OCI-LY1 (cell line): ENCODE results near the gene PDE4D.

Experiments used
- H2AFZ ChIP-seq: fragments of 200-600 bp; sonication (generic), shearing (Covaris generic); 2 replicates; pipeline ENCODE4 v1.6.0; 2014; ENCODE audit warnings: antibody characterized with exemption, mild to moderate bottlenecking, low read length
- H3F3A ChIP-seq: fragments of 200-600 bp; sonication (generic), shearing (Covaris generic); 2 replicates; pipeline ENCODE4 v1.6.0; 2014; ENCODE audit warnings: mild to moderate bottlenecking, antibody characterized with exemption, low read length, moderate library complexity; ENCODE audit not compliant: insufficient read depth
- H3K27ac ChIP-seq: fragments of 200-600 bp; sonication (generic); 2 replicates; pipeline ENCODE4 v1.5.1; 2014; ENCODE audit warnings: low read length, mixed run types, mild to moderate bottlenecking, low read depth; ENCODE audit not compliant: poor library complexity, severe bottlenecking
- H3K27me3 ChIP-seq: fragments of 200-600 bp; sonication (generic); 2 replicates; pipeline ENCODE4 v1.6.0; 2014; ENCODE audit warnings: antibody characterized with exemption, mild to moderate bottlenecking, low read length, moderate library complexity; ENCODE audit not compliant: insufficient read depth
- H3K36me3 ChIP-seq: fragments of 200-600 bp; sonication (generic); 2 replicates; pipeline ENCODE4 v1.6.1; 2014; ENCODE audit warnings: mild to moderate bottlenecking, antibody characterized with exemption, low read length, moderate library complexity, mixed read lengths; ENCODE audit not compliant: insufficient read depth
- H3K4me1 ChIP-seq: fragments of 200-600 bp; sonication (generic); 2 replicates; pipeline ENCODE4 v1.5.1; 2014; ENCODE audit warnings: mild to moderate bottlenecking, low read length, moderate library complexity; ENCODE audit not compliant: insufficient read depth, severe bottlenecking
- H3K4me2 ChIP-seq: fragments of 200-600 bp; sonication (generic), shearing (Covaris generic); 2 replicates; pipeline ENCODE4 v1.6.1; 2014; ENCODE audit warnings: low read length
- H3K4me3 ChIP-seq: fragments of 200-600 bp; sonication (generic); 2 replicates; pipeline ENCODE4 v1.5.1; 2014; ENCODE audit warnings: low read length, low read depth, mild to moderate bottlenecking, mixed read lengths; ENCODE audit not compliant: poor library complexity, severe bottlenecking
- H3K79me2 ChIP-seq: fragments of 200-600 bp; shearing (Covaris generic); 2 replicates; pipeline ENCODE4 v1.6.1; 2016; ENCODE audit warnings: mixed run types, low read length, mixed read lengths; ENCODE audit not compliant: insufficient read depth
- H3K9ac ChIP-seq: fragments of 200-600 bp; sonication (generic), shearing (Covaris generic); 2 replicates; pipeline ENCODE4 v1.6.1; 2014; ENCODE audit warnings: mild to moderate bottlenecking, low read length, mixed read lengths
- H3K9me2 ChIP-seq: fragments of 200-600 bp; sonication (generic), shearing (Covaris generic); 2 replicates; pipeline ENCODE4 v1.6.1; 2014; ENCODE audit warnings: low read depth, mild to moderate bottlenecking, low read length, mixed read lengths
- H3K9me3 ChIP-seq: fragments of 200-600 bp; shearing (Covaris generic); 2 replicates; pipeline ENCODE4 v1.6.1; 2014; ENCODE audit warnings: low read length, mixed read lengths
- H4K20me1 ChIP-seq: fragments of 200-600 bp; sonication (generic), shearing (Covaris generic); 2 replicates; pipeline ENCODE4 v1.6.0; 2016; ENCODE audit warnings: mild to moderate bottlenecking, low read length; ENCODE audit not compliant: insufficient read depth
- EZH2 ChIP-seq: fragments of 200-600 bp; sonication (generic), shearing (Covaris generic); IDR thresholded peaks from 2 replicates; pipeline ENCODE4 v1.8.0; 2017; ENCODE audit warnings: borderline replicate concordance, mixed run types, mild to moderate bottlenecking, antibody characterized with exemption, low read length, moderate library complexity, mixed read lengths
- TF ChIP-seq, protein P1 (sequence below): fragments of 200-600 bp; sonication (generic), shearing (Covaris generic); IDR thresholded peaks from 2 replicates; pipeline ENCODE4 v1.5.1; 2017; ENCODE audit warnings: mild to moderate bottlenecking, antibody characterized with exemption, low read length, moderate library complexity, mixed read lengths

PDE4D gene

DNA sequence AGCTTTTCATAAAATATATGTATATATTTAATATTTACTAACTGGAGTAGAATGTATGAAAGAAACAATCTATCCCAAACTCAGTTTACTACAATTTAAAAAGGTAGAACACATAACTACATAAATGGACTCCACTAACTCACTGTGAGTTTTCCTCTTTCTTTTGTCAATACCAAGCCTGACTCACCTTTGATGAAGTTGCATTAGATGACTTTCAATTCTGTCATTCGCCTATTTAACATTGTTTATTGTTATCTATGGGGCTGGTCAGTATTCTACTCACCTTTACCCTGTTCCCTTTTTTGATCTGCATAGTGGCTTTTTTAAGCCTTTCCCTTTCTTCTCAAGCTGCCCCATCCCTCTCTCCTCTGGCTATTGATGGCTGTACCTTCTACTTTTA, 680.9 kb downstream of the PDE4D start:
- Histone ChIP-seq H3K9ac (no peak overlapping the region), H3K4me1 (no peaks in the 10 kb centered on the region), H3K9me2 (no peaks in the 10 kb centered on the region), H3K4me2 (no peak overlapping the region), H3K9me3 (no peaks in the 10 kb centered on the region), H3F3A (no peaks in the 10 kb centered on the region), H2AFZ (no peak overlapping the region), H3K36me3 (no peaks in the 10 kb centered on the region), H4K20me1 (no peaks in the 10 kb centered on the region), H3K27ac (no peak overlapping the region), H3K27me3 (no peaks in the 10 kb centered on the region), H3K79me2 (no peaks in the 10 kb centered on the region), H3K4me3 (no peak overlapping the region)
- TF ChIP-seq EZH2 = no peak

DNA sequence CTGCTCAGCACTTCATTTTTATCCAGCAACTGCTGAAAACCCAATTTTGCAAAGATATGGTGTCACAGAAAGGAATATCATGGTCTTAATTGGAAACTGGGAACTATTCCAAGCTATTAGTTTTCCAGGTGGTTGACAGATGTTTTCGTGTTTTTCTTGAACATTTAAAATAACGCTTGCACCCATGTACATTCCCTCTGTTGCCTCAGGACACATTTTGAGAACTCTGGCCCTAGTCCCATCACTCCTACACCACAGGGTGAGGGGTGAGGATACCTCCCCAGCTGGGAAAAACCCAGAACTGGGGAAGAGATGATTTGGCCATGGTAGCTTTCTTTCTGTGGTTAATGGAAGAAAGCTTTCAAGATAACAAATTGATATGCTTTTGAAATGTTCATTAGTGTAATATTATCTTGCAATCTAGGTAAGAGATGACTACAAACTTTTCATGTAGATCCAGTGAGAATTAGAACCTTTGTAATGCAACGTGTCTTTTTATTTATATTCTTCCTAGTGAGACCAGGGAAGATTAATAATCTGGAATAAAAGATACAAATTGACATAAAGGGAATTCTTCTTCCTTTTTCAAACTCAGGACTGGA, 683.7 kb downstream of the PDE4D start:
- Histone ChIP-seq H3F3A (no peaks in the 10 kb centered on the region), H3K9ac (no peak overlapping the region), H4K20me1 (no peaks in the 10 kb centered on the region), H3K79me2 (no peaks in the 10 kb centered on the region), H3K27ac (no peak overlapping the region), H3K27me3 (no peaks in the 10 kb centered on the region), H3K4me2 (no peak overlapping the region), H2AFZ (no peak overlapping the region), H3K9me3 (no peaks in the 10 kb centered on the region), H3K4me1 (no peaks in the 10 kb centered on the region), H3K9me2 (no peaks in the 10 kb centered on the region), H3K4me3 (no peak overlapping the region), H3K36me3 (no peaks in the 10 kb centered on the region)
- TF ChIP-seq, protein P1, sequence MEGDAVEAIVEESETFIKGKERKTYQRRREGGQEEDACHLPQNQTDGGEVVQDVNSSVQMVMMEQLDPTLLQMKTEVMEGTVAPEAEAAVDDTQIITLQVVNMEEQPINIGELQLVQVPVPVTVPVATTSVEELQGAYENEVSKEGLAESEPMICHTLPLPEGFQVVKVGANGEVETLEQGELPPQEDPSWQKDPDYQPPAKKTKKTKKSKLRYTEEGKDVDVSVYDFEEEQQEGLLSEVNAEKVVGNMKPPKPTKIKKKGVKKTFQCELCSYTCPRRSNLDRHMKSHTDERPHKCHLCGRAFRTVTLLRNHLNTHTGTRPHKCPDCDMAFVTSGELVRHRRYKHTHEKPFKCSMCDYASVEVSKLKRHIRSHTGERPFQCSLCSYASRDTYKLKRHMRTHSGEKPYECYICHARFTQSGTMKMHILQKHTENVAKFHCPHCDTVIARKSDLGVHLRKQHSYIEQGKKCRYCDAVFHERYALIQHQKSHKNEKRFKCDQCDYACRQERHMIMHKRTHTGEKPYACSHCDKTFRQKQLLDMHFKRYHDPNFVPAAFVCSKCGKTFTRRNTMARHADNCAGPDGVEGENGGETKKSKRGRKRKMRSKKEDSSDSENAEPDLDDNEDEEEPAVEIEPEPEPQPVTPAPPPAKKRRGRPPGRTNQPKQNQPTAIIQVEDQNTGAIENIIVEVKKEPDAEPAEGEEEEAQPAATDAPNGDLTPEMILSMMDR = no peak
- no peak for TF ChIP-seq EZH2

DNA sequence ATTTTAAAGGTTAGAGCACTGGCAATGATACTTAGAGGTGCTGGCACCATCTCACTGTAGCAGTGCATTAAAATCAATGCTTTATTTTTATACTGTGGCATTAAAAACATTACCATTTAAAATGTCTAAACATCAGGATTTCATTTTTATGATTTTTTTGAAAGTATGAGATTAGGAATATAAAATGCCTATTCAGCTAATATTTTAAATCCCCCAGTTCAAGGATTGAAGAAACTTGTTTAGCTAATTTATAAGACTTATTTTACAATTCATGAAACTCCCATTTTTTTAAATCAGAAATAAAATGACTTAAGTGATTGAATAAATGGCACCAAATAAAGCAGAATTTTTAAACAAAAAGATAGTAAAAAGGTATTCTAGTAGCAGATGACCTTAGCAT, 685.1 kb downstream of the PDE4D start:
- no peaks in the 10 kb centered on the region for H3K36me3 ChIP-seq
- no peaks in the 10 kb centered on the region for H3F3A ChIP-seq
- H2AFZ ChIP-seq = no peak overlapping the region
- no peaks in the 10 kb centered on the region for H3K79me2 ChIP-seq
- H3K9ac ChIP-seq = no peak overlapping the region
- no peak overlapping the region for H3K27ac ChIP-seq
- no peaks in the 10 kb centered on the region for H3K9me3 ChIP-seq
- H3K4me1 ChIP-seq = no peaks in the 10 kb centered on the region
- no peaks in the 10 kb centered on the region for H4K20me1 ChIP-seq
- no peaks in the 10 kb centered on the region for H3K27me3 ChIP-seq
- TF ChIP-seq EZH2 = no peak
- TF ChIP-seq, protein P1 = no peak
- H3K9me2 ChIP-seq = no peaks in the 10 kb centered on the region
- no peak overlapping the region for H3K4me2 ChIP-seq
- H3K4me3 ChIP-seq = no peak overlapping the region

DNA sequence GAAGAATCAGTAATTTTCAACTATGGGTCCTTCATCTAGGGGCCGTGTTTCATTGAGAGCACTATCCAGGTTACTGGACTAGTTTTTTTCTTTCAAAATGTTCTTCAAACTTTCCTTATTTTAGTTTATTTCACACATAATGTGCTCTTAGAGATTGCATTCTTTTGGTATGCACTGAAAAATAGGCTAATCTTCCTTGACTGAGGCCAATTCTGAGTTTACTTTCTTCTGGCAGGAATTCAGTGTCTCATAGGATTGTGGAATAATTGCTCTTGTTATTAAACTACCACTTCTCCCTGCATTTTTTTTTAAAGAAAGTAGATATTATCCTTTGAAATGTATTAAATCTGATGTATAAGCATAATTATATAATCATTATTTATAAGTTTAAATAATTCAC, 686.1 kb downstream of the PDE4D start:
- H3K4me1 ChIP-seq = no peaks in the 10 kb centered on the region
- no peaks in the 10 kb centered on the region for H3K27me3 ChIP-seq
- no peaks in the 10 kb centered on the region for H3K36me3 ChIP-seq
- no peak overlapping the region for H3K27ac ChIP-seq
- no peaks in the 10 kb centered on the region for H3K9me3 ChIP-seq
- TF ChIP-seq, protein P1 = no peak
- TF ChIP-seq EZH2 = no peak
- H2AFZ ChIP-seq = no peak overlapping the region
- H4K20me1 ChIP-seq = no peaks in the 10 kb centered on the region
- no peak overlapping the region for H3K4me2 ChIP-seq
- H3K9me2 ChIP-seq = no peaks in the 10 kb centered on the region
- H3F3A ChIP-seq = no peaks in the 10 kb centered on the region
- no peak overlapping the region for H3K9ac ChIP-seq
- H3K4me3 ChIP-seq = no peak overlapping the region
- no peaks in the 10 kb centered on the region for H3K79me2 ChIP-seq
